H1 (cell line): ENCODE results near the gene NENF. TPM values are rescaled to one million over a fixed set of nuclear protein-coding genes. Genes with fewer than 3 reads are reported as not detected.

Experiments used
- ATF2 ChIP-seq: IDR thresholded peaks from 2 replicates; pipeline ENCODE4 v1.6.1; 2012; ENCODE audit warnings: low read length, inconsistent platforms
- JUND ChIP-seq: IDR thresholded peaks from 2 replicates; pipeline ENCODE4 v1.6.1; 2011; ENCODE audit warnings: mild to moderate bottlenecking, improper control_type of control experiment, low read length
- TAF7 ChIP-seq: optimal IDR thresholded peaks from 2 replicates; pipeline ENCODE3; 2011; ENCODE audit warnings: low read depth, mild to moderate bottlenecking, inconsistent platforms, low read length, moderate library complexity, borderline replicate concordance
- polyA plus RNA-seq, 7 experiments: library from polyadenylated mRNA; depleted of rRNA in 3 of 7; stranded (reverse) in 5 of 7; unstranded in 2 of 7; fragments of >200 nt in 5 of 7; fragments of 200-250 nt in 2 of 7; gene quantifications; 1 replicate in 5 of 7; 2 replicates in 1 of 7; 4 replicates in 1 of 7; pipeline versions ENCODE4 v1.2.1 to v1.2.3, GENCODE V29; 2011 to 2013; ENCODE audit warnings: missing spikeins in 2 of 7, mixed read lengths in 2 of 7
- total RNA-seq: library from RNA; stranded (reverse); fragmentation: NEBNext Ultra II Directional; extraction: Animal tissue kit (Norgen Biotek cat#: 25700); gene quantifications from 2 replicates; pipeline ENCODE4 v1.2.1, GENCODE V29; 2021

Gene NENF
- total and polyA plus RNA-seq, 2 of the 8 experiments (the other 6 are each of a cell fraction or from before 2014, with no cell fraction given) = 27.0 to 28.0 TPM

- TF ChIP-seq TAF7 = no peak
- TF ChIP-seq JUND = no peak
- TF ChIP-seq ATF2 = no peak
These were observed 23.2 kb downstream of the NENF start (continued) for GRCh38 chr1:212455803-212456528.
